ENCODE results near the gene CORO6. TPM values are rescaled to one million over a fixed set of nuclear protein-coding genes. Genes with fewer than 3 reads are reported as not detected.

The CORO6 gene
- total and polyA plus RNA-seq, 2 of the 13 experiments (the other 11 are each of a cell fraction or from before 2014, with no cell fraction given) = 0.42 to 0.82 TPM

DNA sequence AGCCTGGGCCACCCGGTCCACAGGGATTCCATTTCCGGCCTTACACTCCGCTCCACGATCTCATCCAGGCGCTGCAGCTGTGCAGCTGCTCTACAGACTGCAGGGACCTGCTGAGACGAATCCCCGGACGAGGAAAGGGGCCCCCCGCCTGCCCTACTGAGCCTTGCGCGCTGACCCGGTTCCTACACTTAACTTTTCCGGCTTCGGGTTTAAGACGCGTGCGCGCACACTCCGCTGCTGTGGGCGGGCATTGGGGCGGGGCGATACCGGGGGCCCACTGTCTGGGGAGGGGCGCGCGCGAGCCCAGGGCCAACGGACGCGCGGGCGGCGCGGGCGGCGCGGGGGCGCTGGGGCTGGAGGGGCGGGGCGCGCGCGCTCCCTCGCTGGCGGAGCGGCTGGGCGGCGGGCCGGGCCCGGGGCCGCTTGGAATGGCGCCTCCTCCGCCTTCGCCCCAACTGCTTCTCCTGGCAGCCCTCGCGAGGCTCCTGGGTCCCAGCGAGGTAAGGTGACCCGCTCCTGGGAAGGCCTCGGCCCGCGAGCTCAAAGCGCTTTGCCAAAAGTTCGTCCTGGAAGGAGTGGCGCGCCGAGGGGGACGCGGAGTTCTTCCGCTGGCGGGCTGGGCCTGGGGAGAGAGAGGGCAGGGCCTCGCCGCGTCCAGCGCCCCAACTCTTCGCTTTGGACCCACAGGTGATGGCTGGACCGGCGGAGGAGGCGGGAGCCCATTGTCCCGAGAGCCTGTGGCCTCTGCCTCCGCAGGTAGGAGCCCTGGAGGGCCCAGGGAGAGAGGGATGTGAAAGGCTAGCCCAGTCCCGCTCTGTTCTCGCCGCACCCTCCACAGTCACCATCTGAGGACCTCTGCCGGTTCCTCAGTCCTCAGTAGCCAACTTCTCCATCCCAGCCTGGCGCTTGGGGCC is 54.1 kb downstream of the CORO6 start, which contains the start of gene TP53I13 (continued):
- TF ChIP-seq PRMT3 (CRISPR knock-in tag; IDR thresholded peaks at IDR 0.05; ENCODE audit: borderline replicate concordance, low read depth) = no peak
- 0 out of 2 replicates have a peak, but pooled peaks have one; percentile 33 for TF ChIP-seq SIN3A (IDR thresholded peaks at IDR 0.05; ENCODE audit: borderline replicate concordance, low read depth, low read length)
- TF ChIP-seq, protein P1, sequence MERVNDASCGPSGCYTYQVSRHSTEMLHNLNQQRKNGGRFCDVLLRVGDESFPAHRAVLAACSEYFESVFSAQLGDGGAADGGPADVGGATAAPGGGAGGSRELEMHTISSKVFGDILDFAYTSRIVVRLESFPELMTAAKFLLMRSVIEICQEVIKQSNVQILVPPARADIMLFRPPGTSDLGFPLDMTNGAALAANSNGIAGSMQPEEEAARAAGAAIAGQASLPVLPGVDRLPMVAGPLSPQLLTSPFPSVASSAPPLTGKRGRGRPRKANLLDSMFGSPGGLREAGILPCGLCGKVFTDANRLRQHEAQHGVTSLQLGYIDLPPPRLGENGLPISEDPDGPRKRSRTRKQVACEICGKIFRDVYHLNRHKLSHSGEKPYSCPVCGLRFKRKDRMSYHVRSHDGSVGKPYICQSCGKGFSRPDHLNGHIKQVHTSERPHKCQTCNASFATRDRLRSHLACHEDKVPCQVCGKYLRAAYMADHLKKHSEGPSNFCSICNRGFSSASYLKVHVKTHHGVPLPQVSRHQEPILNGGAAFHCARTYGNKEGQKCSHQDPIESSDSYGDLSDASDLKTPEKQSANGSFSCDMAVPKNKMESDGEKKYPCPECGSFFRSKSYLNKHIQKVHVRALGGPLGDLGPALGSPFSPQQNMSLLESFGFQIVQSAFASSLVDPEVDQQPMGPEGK (CRISPR knock-in tag; IDR thresholded peaks at IDR 0.05) = peak; percentile 91
- TF ChIP-seq, protein P2, sequence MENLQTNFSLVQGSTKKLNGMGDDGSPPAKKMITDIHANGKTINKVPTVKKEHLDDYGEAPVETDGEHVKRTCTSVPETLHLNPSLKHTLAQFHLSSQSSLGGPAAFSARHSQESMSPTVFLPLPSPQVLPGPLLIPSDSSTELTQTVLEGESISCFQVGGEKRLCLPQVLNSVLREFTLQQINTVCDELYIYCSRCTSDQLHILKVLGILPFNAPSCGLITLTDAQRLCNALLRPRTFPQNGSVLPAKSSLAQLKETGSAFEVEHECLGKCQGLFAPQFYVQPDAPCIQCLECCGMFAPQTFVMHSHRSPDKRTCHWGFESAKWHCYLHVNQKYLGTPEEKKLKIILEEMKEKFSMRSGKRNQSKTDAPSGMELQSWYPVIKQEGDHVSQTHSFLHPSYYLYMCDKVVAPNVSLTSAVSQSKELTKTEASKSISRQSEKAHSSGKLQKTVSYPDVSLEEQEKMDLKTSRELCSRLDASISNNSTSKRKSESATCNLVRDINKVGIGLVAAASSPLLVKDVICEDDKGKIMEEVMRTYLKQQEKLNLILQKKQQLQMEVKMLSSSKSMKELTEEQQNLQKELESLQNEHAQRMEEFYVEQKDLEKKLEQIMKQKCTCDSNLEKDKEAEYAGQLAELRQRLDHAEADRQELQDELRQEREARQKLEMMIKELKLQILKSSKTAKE (CRISPR knock-in tag; IDR thresholded peaks at IDR 0.05; ENCODE audit: borderline replicate concordance) = no peak
- 0 out of 2 replicates have a peak, but pooled peaks have one; percentile 22 for TF ChIP-seq SOX5 (CRISPR knock-in tag; IDR thresholded peaks at IDR 0.05; ENCODE audit: borderline replicate concordance)
- TF ChIP-seq, protein P3, sequence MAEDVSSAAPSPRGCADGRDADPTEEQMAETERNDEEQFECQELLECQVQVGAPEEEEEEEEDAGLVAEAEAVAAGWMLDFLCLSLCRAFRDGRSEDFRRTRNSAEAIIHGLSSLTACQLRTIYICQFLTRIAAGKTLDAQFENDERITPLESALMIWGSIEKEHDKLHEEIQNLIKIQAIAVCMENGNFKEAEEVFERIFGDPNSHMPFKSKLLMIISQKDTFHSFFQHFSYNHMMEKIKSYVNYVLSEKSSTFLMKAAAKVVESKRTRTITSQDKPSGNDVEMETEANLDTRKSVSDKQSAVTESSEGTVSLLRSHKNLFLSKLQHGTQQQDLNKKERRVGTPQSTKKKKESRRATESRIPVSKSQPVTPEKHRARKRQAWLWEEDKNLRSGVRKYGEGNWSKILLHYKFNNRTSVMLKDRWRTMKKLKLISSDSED (CRISPR knock-in tag; IDR thresholded peaks at IDR 0.05) = 0 out of 2 replicates have a peak, but pooled peaks have one; percentile 37
- TF ChIP-seq GPN1 (CRISPR knock-in tag; IDR thresholded peaks at IDR 0.05; ENCODE audit: borderline replicate concordance) = 0 out of 2 replicates have a peak, but pooled peaks have one; percentile 32
- TF ChIP-seq, protein P4, sequence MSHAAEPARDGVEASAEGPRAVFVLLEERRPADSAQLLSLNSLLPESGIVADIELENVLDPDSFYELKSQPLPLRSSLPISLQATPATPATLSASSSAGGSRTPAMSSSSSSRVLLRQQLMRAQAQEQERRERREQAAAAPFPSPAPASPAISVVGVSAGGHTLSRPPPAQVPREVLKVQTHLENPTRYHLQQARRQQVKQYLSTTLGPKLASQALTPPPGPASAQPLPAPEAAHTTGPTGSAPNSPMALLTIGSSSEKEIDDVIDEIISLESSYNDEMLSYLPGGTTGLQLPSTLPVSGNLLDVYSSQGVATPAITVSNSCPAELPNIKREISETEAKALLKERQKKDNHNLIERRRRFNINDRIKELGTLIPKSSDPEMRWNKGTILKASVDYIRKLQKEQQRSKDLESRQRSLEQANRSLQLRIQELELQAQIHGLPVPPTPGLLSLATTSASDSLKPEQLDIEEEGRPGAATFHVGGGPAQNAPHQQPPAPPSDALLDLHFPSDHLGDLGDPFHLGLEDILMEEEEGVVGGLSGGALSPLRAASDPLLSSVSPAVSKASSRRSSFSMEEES (CRISPR knock-in tag; IDR thresholded peaks at IDR 0.05) = no peak
- peak; percentile 53; the same call in 1 of the 2 replicates for TF ChIP-seq YEATS4 (CRISPR knock-in tag; IDR thresholded peaks at IDR 0.05; ENCODE audit: borderline replicate concordance)
- 0 out of 2 replicates have a peak, but pooled peaks have one; percentile 12 for TF ChIP-seq ELF1 (CRISPR knock-in tag; IDR thresholded peaks at IDR 0.05)
- TF ChIP-seq SETDB1 (CRISPR knock-in tag; IDR thresholded peaks at IDR 0.05; ENCODE audit: borderline replicate concordance) = no peak
- TF ChIP-seq, protein P5, sequence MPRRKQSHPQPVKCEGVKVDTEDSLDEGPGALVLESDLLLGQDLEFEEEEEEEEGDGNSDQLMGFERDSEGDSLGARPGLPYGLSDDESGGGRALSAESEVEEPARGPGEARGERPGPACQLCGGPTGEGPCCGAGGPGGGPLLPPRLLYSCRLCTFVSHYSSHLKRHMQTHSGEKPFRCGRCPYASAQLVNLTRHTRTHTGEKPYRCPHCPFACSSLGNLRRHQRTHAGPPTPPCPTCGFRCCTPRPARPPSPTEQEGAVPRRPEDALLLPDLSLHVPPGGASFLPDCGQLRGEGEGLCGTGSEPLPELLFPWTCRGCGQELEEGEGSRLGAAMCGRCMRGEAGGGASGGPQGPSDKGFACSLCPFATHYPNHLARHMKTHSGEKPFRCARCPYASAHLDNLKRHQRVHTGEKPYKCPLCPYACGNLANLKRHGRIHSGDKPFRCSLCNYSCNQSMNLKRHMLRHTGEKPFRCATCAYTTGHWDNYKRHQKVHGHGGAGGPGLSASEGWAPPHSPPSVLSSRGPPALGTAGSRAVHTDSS (CRISPR knock-in tag; conservative IDR thresholded peaks at IDR 0.05) = no peak
- TF ChIP-seq, protein P6, sequence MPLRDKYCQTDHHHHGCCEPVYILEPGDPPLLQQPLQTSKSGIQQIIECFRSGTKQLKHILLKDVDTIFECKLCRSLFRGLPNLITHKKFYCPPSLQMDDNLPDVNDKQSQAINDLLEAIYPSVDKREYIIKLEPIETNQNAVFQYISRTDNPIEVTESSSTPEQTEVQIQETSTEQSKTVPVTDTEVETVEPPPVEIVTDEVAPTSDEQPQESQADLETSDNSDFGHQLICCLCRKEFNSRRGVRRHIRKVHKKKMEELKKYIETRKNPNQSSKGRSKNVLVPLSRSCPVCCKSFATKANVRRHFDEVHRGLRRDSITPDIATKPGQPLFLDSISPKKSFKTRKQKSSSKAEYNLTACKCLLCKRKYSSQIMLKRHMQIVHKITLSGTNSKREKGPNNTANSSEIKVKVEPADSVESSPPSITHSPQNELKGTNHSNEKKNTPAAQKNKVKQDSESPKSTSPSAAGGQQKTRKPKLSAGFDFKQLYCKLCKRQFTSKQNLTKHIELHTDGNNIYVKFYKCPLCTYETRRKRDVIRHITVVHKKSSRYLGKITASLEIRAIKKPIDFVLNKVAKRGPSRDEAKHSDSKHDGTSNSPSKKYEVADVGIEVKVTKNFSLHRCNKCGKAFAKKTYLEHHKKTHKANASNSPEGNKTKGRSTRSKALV (CRISPR knock-in tag; IDR thresholded peaks at IDR 0.05) = peak; percentile 80; the same call in 1 of the 2 replicates
- no peak for TF ChIP-seq ZNF432 (CRISPR knock-in tag; IDR thresholded peaks at IDR 0.05; ENCODE audit: borderline replicate concordance)
- TF ChIP-seq ZNF660 (CRISPR knock-in tag; IDR thresholded peaks at IDR 0.05; ENCODE audit: borderline replicate concordance, low read depth) = no peak
